ENCODE results near the gene CENPB.

CENPB gene

DNA sequence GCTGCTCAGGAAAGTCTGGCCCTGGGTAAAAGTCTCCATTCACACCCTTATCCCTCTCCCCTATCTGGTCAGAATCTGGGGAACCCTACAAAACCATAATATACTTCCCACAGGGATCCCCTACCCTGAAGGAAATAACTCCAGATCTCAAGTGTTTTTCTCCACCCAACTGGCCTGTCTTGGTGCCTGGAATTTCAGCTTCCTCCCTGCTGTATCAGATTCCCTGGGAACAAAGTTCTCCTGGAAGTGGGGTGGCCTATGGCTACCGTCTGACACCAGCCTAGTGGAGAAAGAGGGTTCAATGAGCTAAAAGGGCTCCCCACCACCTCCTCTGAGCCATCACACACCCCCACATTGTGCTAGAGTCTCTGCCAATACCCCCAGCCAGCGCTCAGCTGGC is 39.1 kb downstream of the CENPB start:
- no peak for DNase-seq

DNA sequence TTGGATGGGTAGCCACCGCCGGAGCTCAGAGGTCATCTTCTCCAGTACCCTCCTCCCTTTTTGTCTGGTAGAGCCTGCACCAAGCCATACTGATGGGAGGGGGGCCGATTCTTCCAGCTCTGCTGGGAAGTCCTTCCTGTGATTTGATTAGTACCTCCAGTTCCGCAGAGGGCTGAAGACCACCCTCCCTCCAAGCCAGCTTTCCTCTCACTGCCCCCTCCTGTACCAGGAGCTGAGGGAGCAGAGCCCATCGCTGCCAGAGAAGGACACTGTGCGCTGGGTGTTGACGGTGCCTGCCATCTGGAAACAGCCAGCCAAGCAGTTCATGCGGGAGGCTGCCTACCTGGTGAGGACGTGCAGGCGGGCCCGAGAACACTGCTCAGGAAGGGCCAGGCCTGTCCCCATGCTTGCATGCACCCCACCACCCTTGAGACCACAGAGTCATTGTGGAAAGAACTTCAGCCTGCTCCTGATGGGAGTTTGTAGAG is 40.8 kb downstream of the CENPB start:
- DNase-seq: no peak

DNA sequence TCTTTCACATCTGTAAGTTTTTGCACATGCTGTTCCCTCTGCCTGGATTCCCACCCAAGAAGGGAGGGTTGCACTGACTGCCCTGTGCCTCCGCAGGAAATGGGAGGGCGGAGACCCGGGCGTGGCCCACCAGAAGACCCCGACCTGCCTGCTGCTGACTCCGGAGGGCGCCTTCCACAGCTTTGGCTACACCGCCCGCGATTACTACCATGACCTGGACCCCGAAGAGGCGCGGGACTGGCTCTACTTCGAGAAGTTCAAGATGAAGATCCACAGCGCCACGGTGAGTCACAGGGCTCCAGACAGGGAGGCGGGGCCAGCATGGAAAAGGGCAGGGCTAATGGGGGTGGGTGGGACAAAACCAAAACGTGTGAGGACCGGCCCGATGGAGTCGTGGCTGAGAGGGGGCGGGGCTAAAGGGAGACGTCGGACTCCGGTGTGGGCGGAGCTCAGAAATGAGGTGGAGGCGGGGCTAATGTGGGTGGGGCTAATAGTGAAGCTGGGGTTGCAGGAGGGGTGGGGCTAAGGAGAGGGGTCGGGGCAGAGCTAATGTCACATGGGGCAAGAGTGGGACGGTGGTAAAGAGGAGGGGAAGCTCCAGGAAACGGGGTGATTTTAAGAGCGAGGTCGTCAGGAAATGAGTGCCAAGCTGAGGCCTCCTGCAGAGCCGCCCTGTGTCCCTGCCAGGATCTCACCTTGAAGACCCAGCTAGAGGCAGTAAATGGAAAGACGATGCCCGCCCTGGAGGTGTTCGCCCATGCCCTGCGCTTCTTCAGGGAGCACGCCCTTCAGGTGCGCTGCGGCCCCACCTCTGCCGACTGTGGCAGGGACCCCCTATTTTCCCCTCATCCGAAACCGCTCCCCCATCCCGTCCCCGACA is 41.5 kb downstream of the CENPB start:
- DNase-seq: no peak

DNA sequence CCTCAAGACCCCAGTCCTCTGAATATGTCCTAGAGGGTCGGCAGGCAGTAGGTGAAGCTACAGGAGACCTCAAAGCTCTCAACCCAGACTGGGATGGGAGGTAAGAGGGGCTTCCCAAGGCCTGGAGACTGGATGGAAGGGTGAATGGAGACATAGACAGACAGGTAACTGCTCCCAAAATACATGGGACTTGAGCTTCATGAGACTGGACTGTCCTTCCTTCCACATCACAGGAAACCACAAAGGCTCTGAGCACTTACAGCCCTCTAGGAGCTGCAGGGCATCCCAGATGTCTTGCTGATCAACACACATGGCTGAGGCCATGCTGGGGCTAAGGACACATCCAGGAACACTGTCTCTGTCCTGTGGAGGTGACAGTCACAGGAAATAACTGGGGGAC is 42.5 kb downstream of the CENPB start:
- no peak for DNase-seq

DNA sequence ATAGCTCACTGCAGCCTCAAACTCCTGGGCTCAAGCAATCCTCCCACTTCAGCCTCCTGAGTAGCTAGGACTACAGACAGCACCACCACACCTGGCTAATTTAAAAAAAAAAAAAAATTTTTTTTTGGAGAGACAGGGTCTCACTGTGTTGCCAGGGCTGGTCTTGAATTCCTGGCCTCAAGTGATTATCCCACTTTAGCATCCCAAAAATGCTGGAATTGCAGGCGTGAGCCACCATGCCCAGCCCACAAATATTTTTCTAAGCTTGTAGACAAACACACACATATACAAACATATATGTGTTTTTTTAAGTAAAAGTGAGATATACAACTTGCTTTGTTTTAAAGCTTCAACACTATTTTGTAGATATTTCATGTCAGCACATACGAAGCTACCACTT is 43.3 kb downstream of the CENPB start:
- DNase-seq: no peak

DNA sequence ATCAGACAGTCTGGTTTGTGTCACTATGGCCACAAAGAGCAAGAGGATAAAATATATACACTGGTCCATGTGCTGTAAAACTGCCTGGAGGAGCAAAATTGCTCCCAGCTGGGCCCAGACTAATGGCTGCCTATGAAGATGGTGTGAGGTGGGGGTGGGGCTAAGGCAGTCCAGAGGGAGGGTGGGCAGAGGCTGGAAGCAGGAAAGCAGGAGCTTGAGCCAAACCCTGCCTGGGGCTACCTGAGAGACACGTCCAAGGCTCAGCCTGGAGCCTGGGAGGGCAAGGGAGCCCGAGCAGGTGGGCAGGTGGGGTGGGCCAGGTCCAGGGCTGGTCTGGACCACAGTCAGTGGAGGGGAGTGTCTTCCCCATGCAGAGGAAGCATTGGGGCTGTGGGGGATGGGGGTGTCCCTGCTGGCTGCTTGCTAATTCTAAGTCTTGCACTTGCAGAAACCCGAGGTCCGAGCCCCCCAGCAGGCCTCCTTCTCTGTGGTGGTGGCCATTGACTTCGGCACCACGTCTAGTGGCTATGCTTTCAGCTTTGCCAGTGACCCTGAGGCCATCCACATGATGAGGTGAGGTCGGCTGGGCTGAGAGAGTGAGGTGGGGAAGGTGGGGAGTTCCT is 44.6 kb downstream of the CENPB start:
- no peak for DNase-seq

DNA sequence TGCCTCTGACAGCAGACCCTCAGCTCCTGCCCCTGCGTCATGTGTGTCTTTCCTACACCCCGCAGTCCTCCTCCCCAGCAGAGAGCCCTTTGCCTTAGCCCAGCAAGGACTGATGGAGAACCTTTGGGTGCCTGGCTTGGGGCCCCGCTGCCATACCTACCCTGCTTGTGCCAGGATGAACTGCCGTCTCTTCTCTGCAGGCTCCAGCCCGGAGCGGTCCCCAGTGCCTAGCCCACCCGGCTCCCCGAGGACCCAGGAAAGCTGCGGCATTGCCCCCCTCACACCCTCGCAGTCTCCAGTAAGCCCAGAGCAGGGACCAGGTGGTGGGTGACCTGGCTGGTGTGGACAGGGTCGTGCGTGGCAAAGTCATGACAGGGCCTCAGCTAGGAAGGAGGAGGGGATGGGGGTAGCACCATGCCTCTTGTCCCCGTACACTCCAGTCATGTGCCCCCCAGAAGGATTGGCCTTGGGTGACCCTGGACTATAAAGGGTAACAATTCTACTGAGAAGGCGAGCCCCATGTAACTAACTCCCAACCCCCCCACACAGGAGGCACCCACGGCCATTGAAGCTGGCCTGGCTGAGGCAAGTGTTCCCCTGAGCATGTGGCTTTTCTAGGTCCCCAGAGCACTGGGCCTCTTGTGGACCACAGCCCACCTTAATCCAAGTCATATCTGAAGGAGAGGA is 45.8 kb downstream of the CENPB start:
- no peak for DNase-seq

DNA sequence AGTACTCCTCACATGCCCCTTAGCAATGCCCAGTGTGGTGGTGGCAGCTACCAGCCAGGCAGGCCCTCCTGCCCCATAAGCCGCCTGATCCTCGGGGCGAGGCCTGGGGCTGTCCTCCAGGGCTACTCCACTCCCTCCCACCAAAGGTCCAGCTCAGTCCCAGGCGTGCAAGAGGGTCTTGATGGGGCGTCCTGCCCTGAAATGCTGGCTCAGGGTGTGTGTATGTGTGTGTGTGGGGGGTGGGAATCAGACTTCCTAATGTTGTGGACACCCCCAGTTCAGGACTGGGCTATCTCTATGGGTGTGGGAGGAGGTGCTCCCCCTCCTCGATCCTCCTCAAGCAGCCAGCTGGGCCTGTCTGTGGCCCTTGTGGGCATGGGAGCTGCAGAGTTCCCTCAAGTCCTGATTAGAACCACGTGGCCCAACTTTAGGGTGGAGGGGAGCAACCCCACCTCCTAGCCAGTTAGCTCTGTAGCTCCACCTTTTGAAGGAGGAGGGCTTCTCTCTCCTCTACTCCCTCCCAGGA is 46.6 kb downstream of the CENPB start:
- no peak for DNase-seq

DNA sequence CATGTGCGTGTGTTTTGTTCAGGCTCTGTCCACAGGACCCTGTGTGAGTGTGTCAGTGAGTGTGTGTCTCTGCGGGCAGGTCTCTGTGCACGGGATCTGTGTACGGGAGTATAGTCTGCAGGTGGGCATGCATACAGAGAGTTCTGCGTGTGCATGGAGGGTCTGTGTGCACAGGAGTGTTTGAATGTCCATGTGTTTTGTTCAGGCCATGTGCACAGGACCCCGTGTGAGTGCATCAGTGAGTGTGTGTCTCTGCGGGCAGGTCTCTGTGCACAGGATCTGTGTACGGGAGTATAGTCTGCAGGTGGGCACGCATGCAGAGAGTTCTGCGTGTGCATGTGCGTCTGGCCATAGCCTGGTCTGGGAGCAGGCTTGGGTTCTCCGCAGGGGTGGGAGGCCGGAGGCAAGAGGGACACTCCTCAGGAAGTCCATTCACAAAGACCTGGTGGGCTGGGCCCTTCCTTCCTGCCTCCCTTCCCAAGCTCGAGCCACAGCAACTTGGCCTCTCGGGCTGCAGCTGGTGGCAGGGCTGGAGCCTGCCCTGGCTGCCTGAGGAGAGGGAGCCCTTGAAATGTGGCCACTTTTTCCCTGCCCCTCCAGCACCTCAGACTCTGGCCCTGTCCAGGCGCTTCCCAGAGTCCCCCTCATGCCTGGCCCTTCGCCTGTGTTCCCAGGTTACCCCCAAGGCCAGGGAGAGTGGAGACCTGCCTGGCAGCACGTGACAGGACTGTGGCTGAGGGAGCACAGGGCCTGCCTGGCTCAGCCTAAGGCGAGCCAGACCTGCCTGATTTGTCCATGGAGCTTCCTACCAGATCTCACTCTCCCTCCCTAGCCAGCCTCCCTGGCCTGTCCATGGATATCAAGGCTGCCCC is 47.2 kb downstream of the CENPB start:
- DNase-seq: no peak

DNA sequence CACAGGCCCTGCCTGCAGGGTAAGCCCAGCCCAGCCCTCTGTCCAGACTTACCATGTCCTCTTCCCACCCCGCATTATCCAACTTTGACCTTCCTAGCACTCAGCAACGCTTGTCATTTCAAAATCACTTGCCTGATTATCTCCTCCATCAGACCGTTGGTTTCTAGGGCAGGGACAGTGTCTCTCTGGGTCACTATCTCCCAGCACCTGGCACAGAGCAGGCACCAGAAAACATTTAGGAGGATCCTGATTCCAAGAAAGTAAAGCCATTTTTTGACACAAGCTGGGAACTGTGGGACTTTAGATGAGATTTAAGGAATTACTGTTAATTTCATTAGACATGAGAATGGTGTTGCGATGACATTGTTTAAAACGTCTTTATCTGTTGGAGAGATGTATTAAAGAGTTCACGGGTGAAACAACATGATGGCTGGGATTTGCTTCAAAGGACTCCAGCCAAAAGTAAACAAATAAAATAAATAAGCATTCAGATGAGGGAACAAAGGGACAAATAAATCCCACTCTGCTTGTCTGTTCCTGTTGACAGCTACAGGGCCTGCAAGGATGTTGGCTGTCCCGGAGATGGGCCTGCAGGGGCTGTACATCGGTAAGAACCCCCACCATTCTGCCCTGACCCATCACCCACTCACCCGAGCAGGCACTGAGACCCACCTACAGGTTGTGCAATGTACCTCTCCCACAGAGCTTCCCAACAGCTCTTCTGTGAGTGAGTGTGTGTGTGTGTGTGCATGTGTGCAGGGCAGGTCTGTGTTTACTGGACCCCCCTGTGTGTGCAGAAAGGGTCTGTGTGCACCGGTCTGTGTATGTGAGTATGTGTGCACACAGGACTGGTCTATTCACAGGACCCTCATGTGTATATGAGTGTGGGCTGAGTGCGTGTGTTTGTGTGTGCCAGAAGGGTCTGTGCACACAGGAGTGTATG is 48.2 kb downstream of the CENPB start:
- DNase-seq: no peak

DNA sequence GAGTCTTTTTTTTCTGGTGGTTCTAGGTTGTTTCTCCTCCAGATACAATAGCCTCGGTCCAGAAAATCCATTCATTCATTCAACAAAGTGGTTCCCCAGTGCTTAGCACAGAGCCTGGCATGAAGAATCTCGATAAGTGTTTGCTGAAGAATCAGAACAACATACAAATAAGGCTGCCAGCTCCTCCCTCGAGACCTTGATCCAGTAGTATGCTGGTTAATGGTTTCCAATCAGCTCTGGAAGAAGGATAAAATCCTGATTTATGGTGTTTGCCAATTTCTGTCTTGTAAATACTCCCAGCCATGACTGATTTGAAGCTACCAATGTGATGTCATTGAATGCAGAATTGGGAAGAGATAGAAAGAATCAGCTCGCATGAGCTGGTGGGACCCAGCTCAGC is 50.8 kb downstream of the CENPB start:
- no peak for DNase-seq

DNA sequence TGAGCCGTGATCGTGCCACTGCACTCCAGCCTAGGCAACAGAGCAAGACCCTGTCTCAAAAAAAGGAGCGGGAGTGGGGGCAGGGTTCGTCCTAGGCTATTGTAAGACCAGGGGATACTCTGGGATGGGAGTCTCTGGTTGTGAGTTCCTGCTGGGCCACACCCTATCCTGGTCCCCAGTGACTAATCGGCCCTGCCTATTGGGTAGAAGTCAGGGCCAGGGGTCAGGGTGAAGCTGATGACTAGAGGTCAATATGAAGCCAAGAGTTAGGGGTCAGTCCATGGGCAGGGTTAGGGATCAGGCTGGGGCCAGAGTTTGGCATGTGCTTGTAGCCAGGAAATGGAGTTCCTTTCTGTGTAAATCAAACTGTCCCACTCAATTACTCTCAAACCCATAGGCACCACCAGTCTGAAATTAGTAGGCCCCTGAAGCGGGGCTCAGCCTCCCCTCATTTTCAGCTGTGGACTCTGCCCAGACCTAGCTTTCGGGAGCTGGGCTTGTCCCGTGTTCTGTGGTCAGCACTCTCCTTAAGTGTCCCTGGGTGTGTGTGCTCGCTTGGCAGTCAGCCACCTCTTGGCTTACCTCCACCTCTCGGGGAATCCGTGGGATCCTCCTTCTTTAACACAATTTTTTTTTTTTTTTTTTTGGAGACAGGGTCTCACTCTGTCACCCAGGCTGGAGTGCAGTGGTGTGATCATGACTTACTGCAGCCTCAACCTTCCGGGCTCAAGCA is 52.3 kb downstream of the CENPB start:
- no peak for DNase-seq

Data from GDM1 (cell line).